GM19463 (cell line): ENCODE results near the gene OSBP2.
A peak's percentile ranks its signal among the peaks of the same experiment; 100 is the strongest.

Experiments used
- ATAC-seq: cut with Tn5 transposase; IDR thresholded peaks from one replicate; pipeline ENCODE4 v1.9.1; 2021; ENCODE audit warnings: mild to moderate bottlenecking, moderate library complexity; ENCODE audit not compliant: unreplicated experiment

Gene OSBP2

GRCh38 chr22:30802202-30803166 lies 107.8 kb downstream of the OSBP2 start:
- ATAC-seq = peak; percentile 69

GRCh38 chr22:30803679-30804078 lies 109.0 kb downstream of the OSBP2 start:
- ATAC-seq = no peak

- no peak for ATAC-seq
Observed at GRCh38 chr22:30804626-30805025, 110.0 kb downstream of the OSBP2 start.

GRCh38 chr22:30806391-30806861 lies 111.8 kb downstream of the OSBP2 start:
- no peak for ATAC-seq

- ATAC-seq = no peak
Observed at GRCh38 chr22:30809086-30809485, 114.4 kb downstream of the OSBP2 start.

- no peak for ATAC-seq
Observed at GRCh38 chr22:30810105-30810504, 115.4 kb downstream of the OSBP2 start.

- no peak for ATAC-seq
Observed at GRCh38 chr22:30813936-30814335, 119.3 kb downstream of the OSBP2 start.

- ATAC-seq = no peak
Observed at GRCh38 chr22:30816413-30816812, 121.7 kb downstream of the OSBP2 start.

GRCh38 chr22:30821381-30821780 lies 126.7 kb downstream of the OSBP2 start:
- ATAC-seq = no peak

- ATAC-seq = no peak
Observed at GRCh38 chr22:30821863-30822215, 127.2 kb downstream of the OSBP2 start.

GRCh38 chr22:30822216-30823014 lies 127.7 kb downstream of the OSBP2 start:
- ATAC-seq = no peak

- ATAC-seq = no peak
Observed at GRCh38 chr22:30823015-30823370, 128.3 kb downstream of the OSBP2 start.

GRCh38 chr22:30824096-30824495 lies 129.4 kb downstream of the OSBP2 start:
- ATAC-seq = no peak

GRCh38 chr22:30824711-30825110 lies 130.0 kb downstream of the OSBP2 start:
- ATAC-seq = no peak

GRCh38 chr22:30825711-30826505 lies 131.2 kb downstream of the OSBP2 start:
- no peak for ATAC-seq

- ATAC-seq = no peak
Observed at GRCh38 chr22:30826670-30827355, 132.1 kb downstream of the OSBP2 start.

- no peak for ATAC-seq
Observed at GRCh38 chr22:30827646-30828045, 133.0 kb downstream of the OSBP2 start.

- no peak for ATAC-seq
Observed at GRCh38 chr22:30828187-30829155, 133.8 kb downstream of the OSBP2 start.

- no peak for ATAC-seq
Observed at GRCh38 chr22:30829901-30830550, 135.4 kb downstream of the OSBP2 start.
